H9 (cell line): ENCODE measurements around the gene YPEL1. TPM values are rescaled to one million over a fixed set of nuclear protein-coding genes. Genes with fewer than 3 reads are reported as not detected.

Source experiments
- DNase-seq: peaks from one replicate; pipeline ENCODE4 v3.0.0-alpha.2; 2017
- H2AFZ ChIP-seq: one replicate; pipeline ENCODE4 v1.6.1; 2013; ENCODE audit warnings: mild to moderate bottlenecking, low read length, control low read depth, moderate library complexity
- H2AK5ac ChIP-seq: 2 replicates; pipeline ENCODE4 v1.6.1; 2013; ENCODE audit warnings: low read length, control low read depth, mixed read lengths; ENCODE audit not compliant: insufficient read length
- H2BK120ac ChIP-seq: one replicate; pipeline ENCODE4 v1.6.1; 2013; ENCODE audit warnings: low read depth, mild to moderate bottlenecking, low read length, control low read depth, inconsistent platforms; ENCODE audit not compliant: poor library complexity, severe bottlenecking
- H2BK12ac ChIP-seq: 2 replicates; pipeline ENCODE4 v1.6.1; 2013; ENCODE audit warnings: low read length, control low read depth, mixed read lengths, low read depth; ENCODE audit not compliant: insufficient read length
- H2BK15ac ChIP-seq: 2 replicates; pipeline ENCODE4 v1.6.1; 2013; ENCODE audit warnings: low read depth, low read length, control low read depth
- H2BK20ac ChIP-seq: one replicate; pipeline ENCODE4 v1.6.1; 2013; ENCODE audit warnings: low read depth, mild to moderate bottlenecking, low read length, control low read depth, inconsistent platforms; ENCODE audit not compliant: poor library complexity, severe bottlenecking
- H2BK5ac ChIP-seq: 2 replicates; pipeline ENCODE4 v1.6.1; 2013; ENCODE audit warnings: low read length, control low read depth, mixed read lengths; ENCODE audit not compliant: insufficient read length
- H3K14ac ChIP-seq: 2 replicates; pipeline ENCODE4 v1.6.1; 2013; ENCODE audit warnings: low read length, control low read depth; ENCODE audit not compliant: insufficient read depth
- H3K18ac ChIP-seq: 2 replicates; pipeline ENCODE4 v1.6.1; 2013; ENCODE audit warnings: low read depth, mild to moderate bottlenecking, mixed read lengths, low read length, control low read depth; ENCODE audit not compliant: insufficient read length
- H3K23ac ChIP-seq: 2 replicates; pipeline ENCODE4 v1.6.1; 2013; ENCODE audit warnings: low read length, control low read depth, mixed read lengths, low read depth; ENCODE audit not compliant: insufficient read length
- H3K23me2 ChIP-seq: 2 replicates; pipeline ENCODE4 v1.6.1; 2013; ENCODE audit warnings: low read depth, mild to moderate bottlenecking, mixed read lengths, low read length, control low read depth; ENCODE audit not compliant: insufficient read length, poor library complexity, severe bottlenecking
- H3K27ac ChIP-seq: 2 replicates; pipeline ENCODE4 v1.5.1; 2013; ENCODE audit warnings: low read length, control low read depth, mixed read lengths, low read depth; ENCODE audit not compliant: insufficient read length
- H3K27me3 ChIP-seq: 2 replicates; pipeline ENCODE4 v1.6.1; 2013; ENCODE audit warnings: low read length, control low read depth, inconsistent platforms; ENCODE audit not compliant: insufficient read depth
- H3K4ac ChIP-seq: 2 replicates; pipeline ENCODE4 v1.6.1; 2013; ENCODE audit warnings: low read depth, mild to moderate bottlenecking, control low read depth, inconsistent platforms, low read length, moderate library complexity
- H3K4me1 ChIP-seq: 2 replicates; pipeline ENCODE4 v1.6.1; 2013; ENCODE audit warnings: low read length, control low read depth, inconsistent platforms; ENCODE audit not compliant: insufficient read depth
- H3K4me2 ChIP-seq: 2 replicates; pipeline ENCODE4 v1.6.1; 2013; ENCODE audit warnings: low read length, control low read depth, mixed read lengths; ENCODE audit not compliant: insufficient read length, insufficient read depth
- H3K56ac ChIP-seq: 2 replicates; pipeline ENCODE4 v1.6.1; 2013; ENCODE audit warnings: low read depth, mild to moderate bottlenecking, mixed read lengths, low read length, control low read depth; ENCODE audit not compliant: insufficient read length
- H3K79me1 ChIP-seq: 2 replicates; pipeline ENCODE4 v1.6.1; 2013; ENCODE audit warnings: low read depth, mild to moderate bottlenecking, moderate library complexity, low read length, control low read depth, inconsistent platforms; ENCODE audit not compliant: insufficient read depth, poor library complexity, severe bottlenecking
- H3K79me2 ChIP-seq: 2 replicates; pipeline ENCODE4 v1.6.1; 2013; ENCODE audit warnings: low read length, control low read depth, inconsistent platforms; ENCODE audit not compliant: insufficient read depth
- H3K9ac ChIP-seq: 2 replicates; pipeline ENCODE4 v1.6.1; 2013; ENCODE audit warnings: low read length, control low read depth, mixed read lengths; ENCODE audit not compliant: insufficient read length; ENCODE audit errors: extremely low read depth
- H3K9me3 ChIP-seq: one replicate; pipeline ENCODE4 v1.6.1; 2013; ENCODE audit warnings: low read depth, low read length, inconsistent platforms; ENCODE audit not compliant: control insufficient read depth
- H3T11ph ChIP-seq: one replicate; pipeline ENCODE4 v1.6.1; 2013; ENCODE audit warnings: mild to moderate bottlenecking, low read length, control low read depth, inconsistent platforms
- H4K20me1 ChIP-seq: one replicate; pipeline ENCODE4 v1.6.1; 2013; ENCODE audit not compliant: control insufficient read depth, insufficient read length, insufficient read depth
- H4K5ac ChIP-seq: 2 replicates; pipeline ENCODE4 v1.6.1; 2013; ENCODE audit warnings: low read depth, mild to moderate bottlenecking, mixed read lengths, low read length, control low read depth; ENCODE audit not compliant: insufficient read length
- H4K8ac ChIP-seq: replicated peaks from 2 replicates; pipeline ENCODE4 v1.6.1; 2013; ENCODE audit warnings: low read length, control low read depth, mixed read lengths, low read depth; ENCODE audit not compliant: insufficient read length
- H4K91ac ChIP-seq: 2 replicates; pipeline ENCODE4 v1.6.1; 2013; ENCODE audit warnings: low read depth, mild to moderate bottlenecking, moderate library complexity, mixed read lengths, low read length, control low read depth; ENCODE audit not compliant: insufficient read length
- H3K27ac Mint-ChIP-seq, 3 experiments: 2 replicates in 2 of 3; 3 replicates in 1 of 3; pipeline ENCODE4 v1.8.0; 2020 to 2021; ENCODE audit warnings: mixed read lengths in 3 of 3, mild to moderate bottlenecking in 1 of 3, moderate library complexity in 1 of 3
- H3K27me3 Mint-ChIP-seq: 2 replicates; pipeline ENCODE4 v1.8.0; 2021; ENCODE audit warnings: low read depth, mild to moderate bottlenecking, moderate library complexity, mixed read lengths
- H3K36me3 Mint-ChIP-seq, 3 experiments: 2 replicates in 2 of 3; 3 replicates in 1 of 3; pipeline ENCODE4 v1.8.0; 2020 to 2021; ENCODE audit warnings: low read depth in 3 of 3, mixed read lengths in 3 of 3; ENCODE audit not compliant: insufficient read depth in 1 of 3
- H3K4me1 Mint-ChIP-seq, 2 experiments: 2 replicates each; pipeline ENCODE4 v1.8.0; 2020; ENCODE audit warnings: mixed read lengths in 2 of 2
- H3K4me3 Mint-ChIP-seq, 2 experiments: 2 replicates in 1 of 2; 3 replicates in 1 of 2; pipeline ENCODE4 v1.8.0; 2020 to 2021; ENCODE audit warnings: mild to moderate bottlenecking in 2 of 2, mixed read lengths in 2 of 2, moderate library complexity in 1 of 2
- H3K9me3 Mint-ChIP-seq, 2 experiments: 2 replicates in 1 of 2; 3 replicates in 1 of 2; pipeline ENCODE4 v1.8.0; 2020; ENCODE audit warnings: mild to moderate bottlenecking in 2 of 2, mixed read lengths in 2 of 2, moderate library complexity in 1 of 2
- CTCF ChIP-seq: fragments of 200-600 bp; sonication (generic); conservative IDR thresholded peaks from 3 replicates; pipeline ENCODE4 v1.8.0; 2021; ENCODE audit warnings: antibody characterized with exemption, mild to moderate bottlenecking
- WGBS: extraction: QIAGEN DNeasy Blood & Tissue Kit; methylation state at CpG from one replicate; pipeline ENCODE4 v1.1.7; 2013; ENCODE audit warnings: missing lambda C conversion rate, low lambda C conversion rate, mixed read lengths; ENCODE audit not compliant: insufficient read length; ENCODE audit errors: extremely low coverage; 5-methylcytosine and 5-hydroxymethylcytosine counted together
- total RNA-seq: library from RNA; stranded (reverse); gene quantifications from 2 replicates; pipeline ENCODE4 v1.2.1, GENCODE V29; 2021

The YPEL1 gene
- total RNA-seq, 1 experiment from 2014 or later = 5.4 TPM

GRCh38 chr22:21681566-21682370, 53.8 kb downstream of the YPEL1 start:
- Mint-ChIP-seq H3K9me3 (peaks cover 5 to 10% of the 10 kb centered on the region in 2 experiments; a peak in 1 of 5 replicates), H3K36me3 (peaks cover 21 to 42% (median 32%) of the 10 kb centered on the region in 3 experiments), H3K27me3 (no peaks in the 10 kb centered on the region), H3K4me1 (0 out of 4 replicates have a peak, but pooled peaks cover 0 to 3% of the 10 kb centered on the region in 2 experiments), H3K27ac (peak overlapping the region in 2 of 3 experiments; percentile 28 to 44; a peak in 1 of 7 replicates), H3K4me3 (no peak overlapping the region)
- no peaks in the 10 kb centered on the region for H3K79me2 ChIP-seq
- H2BK5ac ChIP-seq = no peak overlapping the region
- no peak overlapping the region for H3K4me2 ChIP-seq
- no peaks in the 10 kb centered on the region for H3K79me1 ChIP-seq
- no peak overlapping the region for H4K5ac ChIP-seq
- no peak overlapping the region for H3K27ac ChIP-seq
- H2BK12ac ChIP-seq = no peak overlapping the region
- H3K18ac ChIP-seq = no peak overlapping the region
- H2AFZ ChIP-seq = no peak overlapping the region
- H3K4me1 ChIP-seq = no peaks in the 10 kb centered on the region
- no peak overlapping the region for H3K9ac ChIP-seq
- H3K14ac ChIP-seq = no peak overlapping the region
- H4K91ac ChIP-seq = no peak overlapping the region
- no peak overlapping the region for H3K4ac ChIP-seq
- no peak overlapping the region for H2AK5ac ChIP-seq
- no peak overlapping the region for H2BK120ac ChIP-seq
- H3K23ac ChIP-seq = no peak overlapping the region
- no peak overlapping the region for H4K8ac ChIP-seq
- no peaks in the 10 kb centered on the region for H4K20me1 ChIP-seq
- no peaks in the 10 kb centered on the region for H3K27me3 ChIP-seq
- WGBS = no CpG with 5 or more reads among the region's 24 CpGs
- TF ChIP-seq CTCF = no peak
- no peak overlapping the region for H2BK15ac ChIP-seq
- DNase-seq = no peak
- H3K9me3 ChIP-seq = no peaks in the 10 kb centered on the region
- H3K56ac ChIP-seq = no peak overlapping the region
- no peak overlapping the region for H3T11ph ChIP-seq
- no peak overlapping the region for H2BK20ac ChIP-seq
- H3K23me2 ChIP-seq = no peaks in the 10 kb centered on the region
